ENCODE measurements around the gene DIO3. TPM values are rescaled to one million over a fixed set of nuclear protein-coding genes. Genes with fewer than 3 reads are reported as not detected.

Gene DIO3
- total RNA-seq, 6 experiments from 2014 or later: not detected

DNA sequence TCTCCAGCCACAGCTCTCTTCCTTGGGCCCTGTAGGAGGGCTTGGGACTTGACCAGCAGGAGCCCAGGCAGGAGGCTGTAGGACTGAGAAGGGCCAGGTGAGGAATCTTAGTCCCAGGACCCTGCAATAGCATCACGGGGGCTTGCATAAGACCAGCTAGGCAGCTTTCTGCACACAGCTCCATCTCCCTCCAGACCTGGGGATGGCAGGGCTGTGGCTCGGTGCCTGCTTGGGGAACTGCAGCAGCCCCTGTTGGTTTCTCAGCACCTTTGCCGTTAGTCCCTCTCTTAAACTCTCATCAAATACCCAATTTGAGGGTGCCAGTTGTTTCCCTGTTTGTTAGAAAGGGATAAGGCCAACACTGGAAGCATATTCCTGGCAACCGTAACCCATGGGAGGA lies 14.3 kb downstream of the DIO3 start:
- Mint-ChIP-seq H3K4me1 (ENCODE audit: low read depth) (no peaks in the 10 kb centered on the region), H3K4me3 (no peak overlapping the region), H3K27me3 (ENCODE audit: insufficient read depth) (peaks cover 4% of the 10 kb centered on the region), H3K9me3 (no peaks in the 10 kb centered on the region), H3K27ac (no peak overlapping the region), H3K36me3 (ENCODE audit: low read depth) (no peaks in the 10 kb centered on the region)
- TF ChIP-seq, protein P1, sequence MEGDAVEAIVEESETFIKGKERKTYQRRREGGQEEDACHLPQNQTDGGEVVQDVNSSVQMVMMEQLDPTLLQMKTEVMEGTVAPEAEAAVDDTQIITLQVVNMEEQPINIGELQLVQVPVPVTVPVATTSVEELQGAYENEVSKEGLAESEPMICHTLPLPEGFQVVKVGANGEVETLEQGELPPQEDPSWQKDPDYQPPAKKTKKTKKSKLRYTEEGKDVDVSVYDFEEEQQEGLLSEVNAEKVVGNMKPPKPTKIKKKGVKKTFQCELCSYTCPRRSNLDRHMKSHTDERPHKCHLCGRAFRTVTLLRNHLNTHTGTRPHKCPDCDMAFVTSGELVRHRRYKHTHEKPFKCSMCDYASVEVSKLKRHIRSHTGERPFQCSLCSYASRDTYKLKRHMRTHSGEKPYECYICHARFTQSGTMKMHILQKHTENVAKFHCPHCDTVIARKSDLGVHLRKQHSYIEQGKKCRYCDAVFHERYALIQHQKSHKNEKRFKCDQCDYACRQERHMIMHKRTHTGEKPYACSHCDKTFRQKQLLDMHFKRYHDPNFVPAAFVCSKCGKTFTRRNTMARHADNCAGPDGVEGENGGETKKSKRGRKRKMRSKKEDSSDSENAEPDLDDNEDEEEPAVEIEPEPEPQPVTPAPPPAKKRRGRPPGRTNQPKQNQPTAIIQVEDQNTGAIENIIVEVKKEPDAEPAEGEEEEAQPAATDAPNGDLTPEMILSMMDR (IDR thresholded peaks at IDR 0.05): no peak
- no peak for DNase-seq

DNA sequence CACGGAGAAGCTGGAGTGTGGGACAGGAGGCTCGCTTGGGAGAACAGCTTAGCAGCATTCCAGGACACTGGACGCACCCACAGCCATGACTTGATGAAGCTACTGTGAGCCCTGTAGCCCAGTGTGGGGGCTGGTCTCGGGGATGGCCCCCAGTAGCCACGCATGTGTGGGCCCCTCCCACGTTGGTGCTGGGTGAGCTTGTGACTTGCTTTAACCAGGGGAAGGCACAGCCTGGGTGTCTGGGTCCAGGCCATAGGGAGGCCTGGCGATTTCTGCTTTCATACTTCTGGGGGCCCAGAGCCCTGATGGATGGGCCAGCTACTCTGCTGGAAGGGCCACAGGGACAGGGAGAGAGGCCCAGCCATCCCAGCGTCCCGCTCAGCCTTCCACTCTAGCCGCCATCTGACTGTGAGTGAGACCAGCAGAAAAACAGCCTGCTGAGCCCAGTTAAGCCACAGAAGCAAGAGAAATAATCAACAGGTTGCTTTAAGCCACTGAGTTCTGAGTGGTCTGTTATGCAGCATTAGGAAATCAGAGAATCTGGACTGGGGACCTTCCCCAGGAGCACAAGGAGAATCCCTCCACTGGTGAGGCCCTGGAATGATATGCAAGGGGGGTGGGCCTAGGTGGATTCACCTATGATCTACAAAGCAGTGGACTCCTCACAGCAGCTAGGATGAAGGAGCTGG lies 16.1 kb downstream of the DIO3 start:
- Mint-ChIP-seq H3K36me3 (ENCODE audit: low read depth) (no peaks in the 10 kb centered on the region), H3K27me3 (ENCODE audit: insufficient read depth) (peaks cover 9% of the 10 kb centered on the region), H3K4me1 (ENCODE audit: low read depth) (no peaks in the 10 kb centered on the region), H3K9me3 (no peaks in the 10 kb centered on the region), H3K27ac (no peak overlapping the region), H3K4me3 (no peak overlapping the region)
- DNase-seq: no peak
- TF ChIP-seq, protein P1 (IDR thresholded peaks at IDR 0.05): no peak

DNA sequence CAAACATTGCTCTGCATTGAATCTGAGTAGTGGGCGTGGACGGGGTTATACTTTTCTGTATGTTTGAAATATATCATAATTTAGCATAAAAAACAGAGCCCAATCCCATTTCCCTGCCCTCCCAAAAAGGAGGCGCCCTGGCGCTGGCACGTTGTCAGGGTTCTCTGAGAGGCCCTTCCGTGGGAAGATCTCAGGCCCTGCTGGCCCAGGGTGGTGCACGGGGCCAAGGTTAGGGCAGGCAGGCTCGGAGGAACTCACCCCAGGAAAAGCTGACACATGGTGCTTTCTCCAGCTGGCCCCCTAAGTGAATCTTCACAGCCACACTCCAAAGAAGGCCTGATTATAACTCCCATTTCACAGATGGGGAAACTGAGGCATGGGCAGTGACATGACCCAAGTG lies 17.2 kb downstream of the DIO3 start:
- Mint-ChIP-seq H3K27ac (no peak overlapping the region), H3K4me3 (no peak overlapping the region), H3K36me3 (ENCODE audit: low read depth) (no peaks in the 10 kb centered on the region), H3K9me3 (no peaks in the 10 kb centered on the region), H3K4me1 (ENCODE audit: low read depth) (no peaks in the 10 kb centered on the region), H3K27me3 (ENCODE audit: insufficient read depth) (peaks cover 9% of the 10 kb centered on the region)
- no peak for DNase-seq
- TF ChIP-seq, protein P1 (IDR thresholded peaks at IDR 0.05): no peak

DNA sequence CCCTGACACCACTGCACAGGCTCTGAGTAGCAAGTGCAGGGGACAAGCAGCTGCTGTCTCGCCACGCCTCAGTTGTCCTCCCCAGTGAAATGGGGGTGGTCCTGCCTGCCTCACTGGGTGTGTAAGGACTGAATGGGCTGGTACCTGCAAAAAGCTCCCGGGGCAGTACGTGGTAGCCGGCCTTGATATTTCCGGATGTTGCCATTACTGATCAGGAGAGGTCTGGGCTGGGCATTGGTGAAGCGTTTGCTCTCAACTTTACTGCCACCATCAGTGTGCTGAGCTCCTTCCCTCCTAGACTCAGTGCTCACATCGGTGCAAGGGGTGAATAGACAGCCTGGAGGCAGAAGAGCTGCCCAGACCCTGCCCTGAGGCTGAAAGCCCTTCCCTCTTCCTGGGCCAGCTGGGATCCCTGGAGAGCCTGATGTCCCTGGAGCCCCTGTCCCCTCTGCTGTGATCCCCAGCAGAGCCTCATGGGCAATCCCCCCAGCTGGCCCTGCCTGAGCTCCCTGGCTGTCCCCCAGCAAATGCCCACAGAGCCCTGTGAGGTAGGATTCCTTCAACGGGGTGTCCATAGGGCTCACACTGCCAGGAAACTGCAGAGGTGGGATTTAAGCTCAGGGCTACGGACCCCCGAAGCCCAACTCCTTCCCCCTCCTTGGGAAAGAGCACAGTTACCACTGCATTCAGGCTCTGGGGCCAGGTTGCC lies 18.2 kb downstream of the DIO3 start:
- H3K9me3 Mint-ChIP-seq: no peaks in the 10 kb centered on the region
- peaks cover 16% of the 10 kb centered on the region for H3K27me3 Mint-ChIP-seq (ENCODE audit: insufficient read depth)
- TF ChIP-seq, protein P1 (IDR thresholded peaks at IDR 0.05): no peak
- no peak overlapping the region for H3K4me3 Mint-ChIP-seq
- H3K4me1 Mint-ChIP-seq (ENCODE audit: low read depth): no peaks in the 10 kb centered on the region
- no peak overlapping the region for H3K27ac Mint-ChIP-seq
- no peaks in the 10 kb centered on the region for H3K36me3 Mint-ChIP-seq (ENCODE audit: low read depth)
- DNase-seq: no peak

DNA sequence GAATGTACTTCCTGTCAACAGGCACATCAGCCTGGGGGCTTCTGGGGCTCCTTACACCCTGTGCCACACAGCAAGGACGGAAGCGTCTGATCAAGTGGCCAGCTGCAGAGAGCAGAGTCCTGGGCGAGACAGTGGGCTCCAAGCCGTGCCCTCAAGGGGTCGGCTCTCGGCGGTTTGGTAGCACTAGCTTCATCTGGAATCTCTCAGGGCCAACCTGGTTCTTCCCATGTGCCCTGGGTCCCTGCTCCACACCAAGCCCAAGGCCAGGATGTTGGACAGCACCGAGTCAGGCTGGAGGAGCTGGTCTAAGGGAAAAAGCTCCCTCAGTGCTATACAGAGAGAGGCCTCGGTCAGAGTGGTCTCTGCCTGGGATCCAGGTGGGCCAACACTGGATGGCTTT lies 20.5 kb downstream of the DIO3 start:
- TF ChIP-seq, protein P1 (IDR thresholded peaks at IDR 0.05): no peak
- H3K27me3 Mint-ChIP-seq (ENCODE audit: insufficient read depth): peaks cover 24% of the 10 kb centered on the region
- H3K4me3 Mint-ChIP-seq: no peak overlapping the region
- H3K36me3 Mint-ChIP-seq (ENCODE audit: low read depth): no peaks in the 10 kb centered on the region
- H3K27ac Mint-ChIP-seq: no peak overlapping the region
- H3K9me3 Mint-ChIP-seq: no peaks in the 10 kb centered on the region
- DNase-seq: no peak
- H3K4me1 Mint-ChIP-seq (ENCODE audit: low read depth): no peaks in the 10 kb centered on the region

All from HFFc6 (cell line).